Suprapubic skin (tissue), 4 donors: ENCODE results near the gene ICAM4. TPM values are rescaled to one million over a fixed set of nuclear protein-coding genes. Genes with fewer than 3 reads are reported as not detected.
A peak's percentile ranks its signal among the peaks of the same experiment; 100 is the strongest.

ENCODE experiments used
- DNase-seq, 2 donors: peaks; one replicate each; pipeline ENCODE4 v3.0.0-alpha.2; 2019; ENCODE audit warnings: low spot score in 2 of 2
- H3K27ac ChIP-seq: fragments of 200-600 bp; sonication (generic); one replicate; pipeline ENCODE4 v1.5.1; 2019
- H3K27me3 ChIP-seq: fragments of 200-600 bp; sonication (generic); one replicate; pipeline ENCODE4 v1.5.1; 2019
- H3K36me3 ChIP-seq: fragments of 200-600 bp; sonication (generic); one replicate; pipeline ENCODE4 v1.5.1; 2019
- H3K4me1 ChIP-seq: fragments of 200-600 bp; sonication (generic); one replicate; pipeline ENCODE4 v1.5.1; 2019
- H3K4me3 ChIP-seq: fragments of 200-600 bp; sonication (generic); one replicate; pipeline ENCODE4 v1.5.1; 2019; ENCODE audit warnings: mild to moderate bottlenecking
- H3K9me3 ChIP-seq: fragments of 200-600 bp; sonication (generic); one replicate; pipeline ENCODE4 v1.5.1; 2019
- EP300 ChIP-seq: sonication (generic); formaldehyde crosslinking; IDR thresholded peaks from one replicate; pipeline ENCODE4 v1.6.1; 2017; ENCODE audit warnings: antibody characterized with exemption
- POLR2A ChIP-seq, 2 donors: fragments of 450-650 bp; IDR thresholded peaks; one replicate each; pipeline ENCODE4 v1.6.1; 2017; ENCODE audit warnings: antibody characterized with exemption in 2 of 2, mild to moderate bottlenecking in 2 of 2, moderate library complexity in 2 of 2
- POLR2AphosphoS5 ChIP-seq, 3 donors: sonication (generic); formaldehyde crosslinking; IDR thresholded peaks; one replicate each; pipeline ENCODE4 v1.6.1; 2017; ENCODE audit warnings: antibody characterized with exemption in 3 of 3
- WGBS: methylation state at CpG from one replicate; pipeline ENCODE4 v1.1.5; 2018; 5-methylcytosine and 5-hydroxymethylcytosine counted together
- total RNA-seq, 4 donors: library from RNA; depleted of rRNA; stranded (reverse); fragments of >200 nt; gene quantifications; one replicate each; pipeline ENCODE4 v1.1.0, GENCODE V29; 2016
- TF ChIP-seq, protein P1 (sequence below), 2 donors: fragments of 200-600 bp in 1 of 2; fragments of 450-650 bp in 1 of 2; sonication (generic) in 1 of 2; IDR thresholded peaks; one replicate each; pipeline ENCODE4 v1.5.1; 2016 to 2019; ENCODE audit warnings: antibody characterized with exemption in 2 of 2, mild to moderate bottlenecking in 1 of 2, moderate library complexity in 1 of 2

Gene ICAM4
- total RNA-seq, 4 donors from 2014 or later, result not detected

DNA sequence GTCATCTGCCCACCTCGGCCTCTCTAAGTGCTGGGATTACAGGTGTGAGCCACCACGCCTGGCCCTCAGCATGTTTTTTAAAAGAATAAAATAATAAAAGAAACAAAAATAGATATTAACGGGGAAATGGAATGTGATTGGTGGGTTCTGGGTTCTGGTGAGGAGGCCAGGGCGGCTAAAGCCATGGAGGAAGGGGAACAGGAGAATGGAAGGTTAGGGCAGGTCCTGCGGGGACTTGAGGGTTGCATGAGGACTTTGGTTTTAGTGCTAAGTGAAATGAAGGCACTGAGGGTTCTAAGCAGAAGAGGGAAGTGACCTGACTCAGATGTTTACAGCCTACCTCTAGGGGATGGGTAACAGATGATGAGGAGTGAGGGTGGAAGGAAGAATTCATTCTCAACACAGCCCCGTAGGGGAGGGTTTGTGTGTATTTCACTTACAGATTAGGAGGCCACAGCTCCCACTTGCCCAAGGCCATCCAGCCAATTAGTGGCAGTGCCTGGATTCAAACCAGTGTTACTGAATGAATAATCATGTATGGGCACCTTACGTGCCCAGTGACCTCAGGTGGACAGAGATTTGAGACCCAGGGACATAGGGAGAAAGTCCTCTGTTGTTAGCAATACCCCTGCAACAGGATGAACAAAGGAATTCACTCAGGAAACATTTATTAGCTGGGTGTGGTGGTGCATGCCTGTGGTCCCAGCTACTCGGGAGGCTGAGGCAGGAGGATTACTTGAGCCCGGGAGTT, 41.4 kb upstream of the ICAM4 start:
- no peaks in the 10 kb centered on the region for H3K36me3 ChIP-seq
- DNase-seq, result no peak
- TF ChIP-seq, protein P1, sequence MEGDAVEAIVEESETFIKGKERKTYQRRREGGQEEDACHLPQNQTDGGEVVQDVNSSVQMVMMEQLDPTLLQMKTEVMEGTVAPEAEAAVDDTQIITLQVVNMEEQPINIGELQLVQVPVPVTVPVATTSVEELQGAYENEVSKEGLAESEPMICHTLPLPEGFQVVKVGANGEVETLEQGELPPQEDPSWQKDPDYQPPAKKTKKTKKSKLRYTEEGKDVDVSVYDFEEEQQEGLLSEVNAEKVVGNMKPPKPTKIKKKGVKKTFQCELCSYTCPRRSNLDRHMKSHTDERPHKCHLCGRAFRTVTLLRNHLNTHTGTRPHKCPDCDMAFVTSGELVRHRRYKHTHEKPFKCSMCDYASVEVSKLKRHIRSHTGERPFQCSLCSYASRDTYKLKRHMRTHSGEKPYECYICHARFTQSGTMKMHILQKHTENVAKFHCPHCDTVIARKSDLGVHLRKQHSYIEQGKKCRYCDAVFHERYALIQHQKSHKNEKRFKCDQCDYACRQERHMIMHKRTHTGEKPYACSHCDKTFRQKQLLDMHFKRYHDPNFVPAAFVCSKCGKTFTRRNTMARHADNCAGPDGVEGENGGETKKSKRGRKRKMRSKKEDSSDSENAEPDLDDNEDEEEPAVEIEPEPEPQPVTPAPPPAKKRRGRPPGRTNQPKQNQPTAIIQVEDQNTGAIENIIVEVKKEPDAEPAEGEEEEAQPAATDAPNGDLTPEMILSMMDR (IDR thresholded peaks at IDR 0.05), result no peak
- no peak for TF ChIP-seq POLR2A (IDR thresholded peaks at IDR 0.05)
- TF ChIP-seq POLR2AphosphoS5 (IDR thresholded peaks at IDR 0.05), result no peak
- TF ChIP-seq EP300, result no peak

GRCh38 chr19:10246511-10246910, 40.2 kb upstream of the ICAM4 start:
- H3K36me3 ChIP-seq, result no peaks in the 10 kb centered on the region
- no peak overlapping the region for H3K27ac ChIP-seq
- no peak for TF ChIP-seq POLR2A (IDR thresholded peaks at IDR 0.05)
- no peak for TF ChIP-seq EP300
- TF ChIP-seq POLR2AphosphoS5 (IDR thresholded peaks at IDR 0.05), result no peak
- TF ChIP-seq, protein P1 (IDR thresholded peaks at IDR 0.05), result no peak
- peaks cover 9% of the 10 kb centered on the region for H3K4me1 ChIP-seq
- H3K9me3 ChIP-seq, result no peaks in the 10 kb centered on the region
- no peak for DNase-seq
- WGBS, result 84% methylated on average over 6 of the region's 6 CpGs
- no peak overlapping the region for H3K4me3 ChIP-seq
- no peaks in the 10 kb centered on the region for H3K27me3 ChIP-seq

More for the DNA sequence above, 41.4 kb upstream of the ICAM4 start:
- H3K27ac ChIP-seq, result no peak overlapping the region
- H3K9me3 ChIP-seq, result no peaks in the 10 kb centered on the region
- WGBS, result 86% methylated on average over 9 of the region's 9 CpGs
- H3K27me3 ChIP-seq, result no peaks in the 10 kb centered on the region
- peaks cover 3% of the 10 kb centered on the region for H3K4me1 ChIP-seq
- no peak overlapping the region for H3K4me3 ChIP-seq

DNA sequence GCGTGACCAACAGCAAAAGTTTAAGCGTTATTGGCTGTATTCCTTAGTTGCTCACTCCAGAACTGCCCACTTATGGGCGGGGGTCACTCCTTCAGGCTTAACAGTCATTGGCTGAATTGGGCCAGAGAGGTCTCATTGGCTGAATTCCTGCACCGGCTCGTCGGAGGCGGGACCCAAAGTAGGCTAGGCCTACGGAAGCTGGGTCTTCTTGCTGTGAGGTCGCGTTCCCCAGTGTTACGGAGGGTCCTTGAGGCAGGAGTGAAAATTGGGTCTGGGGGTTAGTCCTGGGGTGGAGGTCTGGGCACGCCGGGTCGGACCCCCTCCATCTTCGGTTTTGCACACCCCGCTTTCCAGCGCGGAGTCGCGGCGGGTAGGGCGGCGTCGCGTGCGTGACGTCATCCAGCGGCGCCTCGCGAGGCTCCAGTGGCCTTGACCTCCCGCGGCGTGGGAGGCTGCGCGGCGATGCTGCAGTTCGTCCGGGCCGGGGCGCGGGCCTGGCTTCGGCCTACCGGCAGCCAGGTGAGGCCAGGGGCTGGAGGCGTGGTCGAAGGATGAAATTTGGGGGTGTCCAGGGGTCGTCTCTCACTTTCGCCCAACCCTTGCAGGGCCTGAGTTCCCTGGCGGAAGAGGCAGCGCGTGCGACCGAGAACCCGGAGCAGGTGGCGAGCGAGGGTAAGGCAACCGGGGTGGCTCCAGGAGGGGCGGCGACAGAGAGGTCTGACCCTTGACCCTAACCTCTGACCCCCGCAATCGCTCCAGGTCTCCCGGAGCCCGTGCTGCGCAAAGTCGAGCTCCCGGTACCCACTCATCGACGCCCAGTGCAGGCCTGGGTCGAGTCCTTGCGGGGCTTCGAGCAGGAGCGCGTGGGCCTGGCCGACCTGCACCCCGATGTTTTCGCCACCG, 34.7 kb upstream of the ICAM4 start, which contains the start of gene MRPL4:
Gene MRPL4, plus strand, starts transcription at position 423 of the 903 bp plus-strand sequence. Its CDS starts 40 bp downstream, at position 463.
- H3K27ac ChIP-seq, result peak within 1 kb of the TSS; percentile 81
- peak in 2 of 3 donors; percentile 94 to 98 for TF ChIP-seq POLR2AphosphoS5 (IDR thresholded peaks at IDR 0.05)
- TF ChIP-seq, protein P1 (IDR thresholded peaks at IDR 0.05), result no peak
- TF ChIP-seq EP300, result no peak
- TF ChIP-seq POLR2A (IDR thresholded peaks at IDR 0.05), result peak in 1 of 2 donors; percentile 36
- peak within 1 kb of the TSS; percentile 59 for H3K4me3 ChIP-seq
- DNase-seq, result peak; percentile 98
- no peaks in the 10 kb centered on the region for H3K9me3 ChIP-seq
- no peaks in the 10 kb centered on the region for H3K27me3 ChIP-seq
- peaks cover 21% of the 10 kb centered on the region for H3K4me1 ChIP-seq
- peaks cover 35% of the 10 kb centered on the region for H3K36me3 ChIP-seq
- WGBS, result 2% methylated on average over 10 of the region's 77 CpGs

DNA sequence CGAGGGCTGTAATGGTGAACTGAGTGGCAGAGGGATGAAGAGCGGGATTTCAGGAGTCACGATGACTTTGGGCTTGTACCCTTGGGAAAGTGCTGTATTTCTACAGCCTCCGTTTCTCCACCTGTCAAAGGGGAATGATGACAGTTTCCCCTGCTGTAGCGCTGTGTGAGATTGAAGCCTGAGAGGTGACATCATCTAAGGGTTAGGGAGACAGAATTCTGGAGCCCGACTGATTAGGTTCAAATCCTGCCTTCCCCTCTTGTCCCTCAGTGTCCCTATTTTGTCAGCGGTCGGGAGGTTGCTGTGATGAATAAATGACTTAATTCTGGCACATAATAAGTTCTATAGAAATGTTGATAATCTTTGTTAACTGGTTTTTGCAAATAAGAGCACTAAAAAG, 34.0 kb upstream of the ICAM4 start:
- peaks cover 41% of the 10 kb centered on the region for H3K36me3 ChIP-seq
- DNase-seq, result no peak
- H3K9me3 ChIP-seq, result no peaks in the 10 kb centered on the region
- no peak overlapping the region for H3K27ac ChIP-seq
- WGBS, result 31% methylated on average over 7 of the region's 8 CpGs
- H3K4me1 ChIP-seq, result peaks cover 21% of the 10 kb centered on the region
- peak overlapping the region; percentile 59 for H3K4me3 ChIP-seq
- TF ChIP-seq, protein P1 (IDR thresholded peaks at IDR 0.05), result no peak
- TF ChIP-seq EP300 (no peak), POLR2AphosphoS5 (IDR thresholded peaks at IDR 0.05) (no peak)
- no peaks in the 10 kb centered on the region for H3K27me3 ChIP-seq

DNA sequence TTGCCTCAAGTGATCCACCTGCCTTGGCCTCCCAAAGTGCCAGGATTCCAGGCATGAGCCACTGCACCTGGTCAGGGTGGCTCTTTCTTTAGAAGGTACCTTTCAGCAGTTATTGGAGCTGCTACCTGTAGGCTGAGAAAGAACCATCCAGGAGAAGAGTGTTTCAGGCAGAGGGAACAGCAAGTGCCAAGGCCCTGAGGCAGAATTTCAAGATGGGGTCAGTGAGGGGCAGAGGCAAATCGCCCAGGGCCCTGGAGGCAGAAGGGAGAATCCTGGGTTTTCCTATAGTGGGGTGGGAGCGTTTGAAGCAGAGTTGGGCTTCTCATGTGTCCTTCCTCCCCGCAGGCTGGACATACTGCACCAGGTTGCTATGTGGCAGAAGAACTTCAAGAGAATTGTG, 32.5 kb upstream of the ICAM4 start:
- WGBS, result 73% methylated on average over 3 of the region's 3 CpGs
- DNase-seq, result no peak
- Histone ChIP-seq H3K4me1 (peaks cover 24% of the 10 kb centered on the region), H3K27ac (no peak overlapping the region), H3K9me3 (no peaks in the 10 kb centered on the region), H3K4me3 (no peak overlapping the region), H3K27me3 (no peaks in the 10 kb centered on the region), H3K36me3 (peaks cover 51% of the 10 kb centered on the region)
- TF ChIP-seq, protein P1 (IDR thresholded peaks at IDR 0.05), result no peak
- TF ChIP-seq EP300 (no peak), POLR2A (IDR thresholded peaks at IDR 0.05) (no peak), POLR2AphosphoS5 (IDR thresholded peaks at IDR 0.05) (no peak)
